Neural progenitor cell (in vitro differentiated cells): Measurements from ENCODE around the gene TIAL1. TPM values are rescaled to one million over a fixed set of nuclear protein-coding genes. Genes with fewer than 3 reads are reported as not detected.
"Not testable (repeated sequence)": the region's sequence is repeated elsewhere in the genome, so short reads cannot be mapped to it uniquely, and the experiment has no call there.

Experiments used
- DNase-seq: peaks from one replicate; pipeline ENCODE4 v3.0.0-alpha.2; 2016; ENCODE audit warnings: low spot score
- H2AFZ ChIP-seq: fragments of 200-600 bp; sonication (generic); replicated peaks from 2 replicates; pipeline ENCODE4 v1.6.1; 2016; ENCODE audit warnings: antibody characterized with exemption
- H3F3A ChIP-seq: fragments of 200-600 bp; sonication (generic); 2 replicates; pipeline ENCODE4 v1.6.1; 2016; ENCODE audit warnings: antibody characterized with exemption, low read depth
- H3K27ac ChIP-seq: fragments of 200-600 bp; sonication (generic); 2 replicates; pipeline ENCODE4 v1.5.1; 2016; ENCODE audit warnings: mild to moderate bottlenecking
- H3K27me3 ChIP-seq: fragments of 200-600 bp; sonication (generic); 2 replicates; pipeline ENCODE4 v1.6.1; 2016; ENCODE audit warnings: mild to moderate bottlenecking, moderate library complexity
- H3K36me3 ChIP-seq: fragments of 200-600 bp; sonication (generic); 2 replicates; pipeline ENCODE4 v1.5.1; 2016
- H3K4me1 ChIP-seq: fragments of 200-600 bp; sonication (generic); 2 replicates; pipeline ENCODE4 v1.6.1; 2016; ENCODE audit warnings: mixed run types
- H3K4me2 ChIP-seq: fragments of 200-600 bp; sonication (generic); 2 replicates; pipeline ENCODE4 v1.6.1; 2016
- H3K4me3 ChIP-seq: fragments of 200-600 bp; sonication (generic); 2 replicates; pipeline ENCODE4 v1.5.1; 2016
- H3K79me2 ChIP-seq: fragments of 200-600 bp; sonication (generic); 2 replicates; pipeline ENCODE4 v1.6.1; 2016; ENCODE audit warnings: low read depth
- H3K9ac ChIP-seq: fragments of 200-600 bp; sonication (generic); 2 replicates; pipeline ENCODE4 v1.6.1; 2016
- H3K9me3 ChIP-seq: fragments of 200-600 bp; sonication (generic); 2 replicates; pipeline ENCODE4 v1.5.1; 2016; ENCODE audit warnings: low read depth
- H4K20me1 ChIP-seq: fragments of 200-600 bp; sonication (generic); 2 replicates; pipeline ENCODE4 v1.6.1; 2016; ENCODE audit warnings: low read depth
- H3K27ac Mint-ChIP-seq: 3 replicates; pipeline ENCODE4 v1.8.0; 2021; ENCODE audit warnings: mixed read lengths
- H3K27me3 Mint-ChIP-seq: 2 replicates; pipeline ENCODE4 v1.8.0; 2022; ENCODE audit warnings: low read depth, mild to moderate bottlenecking, inconsistent platforms, moderate library complexity, mixed read lengths; ENCODE audit not compliant: insufficient read depth
- H3K36me3 Mint-ChIP-seq: 3 replicates; pipeline ENCODE4 v1.8.0; 2021; ENCODE audit warnings: mixed read lengths
- H3K4me1 Mint-ChIP-seq: 3 replicates; pipeline ENCODE4 v1.8.0; 2021; ENCODE audit warnings: mixed read lengths
- H3K4me3 Mint-ChIP-seq: 3 replicates; pipeline ENCODE4 v1.8.0; 2021; ENCODE audit warnings: mild to moderate bottlenecking, moderate library complexity, mixed read lengths
- H3K9me3 Mint-ChIP-seq: 3 replicates; pipeline ENCODE4 v1.8.0; 2020; ENCODE audit warnings: mixed read lengths
- CTCF ChIP-seq: fragments of 200-600 bp; sonication (generic); IDR thresholded peaks from 2 replicates; pipeline ENCODE4 v1.5.1; 2017; ENCODE audit warnings: antibody characterized with exemption, mild to moderate bottlenecking
- EZH2 ChIP-seq: fragments of 200-600 bp; sonication (generic); IDR thresholded peaks from 2 replicates; pipeline ENCODE4 v1.6.1; 2017; ENCODE audit warnings: antibody characterized with exemption, mild to moderate bottlenecking, moderate library complexity
- EZH2phosphoT487 ChIP-seq: fragments of 200-600 bp; sonication (generic); IDR thresholded peaks from 2 replicates; pipeline ENCODE4 v1.6.1; 2017; ENCODE audit warnings: antibody characterized with exemption
- total RNA-seq: library from RNA; depleted of rRNA; stranded (reverse); fragments of >200 nt; gene quantifications from 2 replicates; pipeline ENCODE4 v1.2.3, GENCODE V29; 2015; ENCODE audit warnings: low replicate concordance

Gene TIAL1
- total RNA-seq, 1 donor from 2014 or later: 166 TPM

DNA sequence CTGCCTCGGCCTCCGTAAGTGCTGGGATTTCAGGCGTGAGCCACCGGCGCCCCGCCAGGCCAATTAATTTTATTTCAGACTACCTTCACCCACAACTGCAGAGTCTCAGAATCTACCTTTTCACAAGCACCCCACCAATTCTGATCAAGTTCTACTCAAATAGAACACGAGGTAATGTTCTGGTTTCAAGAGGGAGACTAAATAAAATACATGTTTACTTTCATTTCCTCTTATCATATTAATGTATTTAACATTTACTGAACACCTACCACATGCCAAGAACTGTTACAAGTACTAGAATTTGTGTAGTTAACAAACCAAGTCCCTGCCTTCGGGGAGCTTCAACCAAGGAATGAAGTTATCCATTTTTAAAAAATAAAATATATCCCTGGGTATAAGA, 28.8 kb downstream of the TIAL1 start:
- Histone ChIP-seq H3K27me3 (no peaks in the 10 kb centered on the region), H3K27ac (no peak overlapping the region), H3K79me2 (no peaks in the 10 kb centered on the region), H3K4me2 (no peak overlapping the region), H3K4me1 (no peaks in the 10 kb centered on the region), H4K20me1 (no peaks in the 10 kb centered on the region), H3K36me3 (no peaks in the 10 kb centered on the region), H3K9ac (no peak overlapping the region), H3F3A (peaks cover 14% of the 10 kb centered on the region), H3K4me3 (no peak overlapping the region), H2AFZ (no peak overlapping the region), H3K9me3 (no peaks in the 10 kb centered on the region)
- peaks cover 9% of the 10 kb centered on the region for H3K4me1 Mint-ChIP-seq
- peaks cover 8% of the 10 kb centered on the region for H3K27me3 Mint-ChIP-seq
- H3K36me3 Mint-ChIP-seq: peaks cover 7% of the 10 kb centered on the region
- H3K27ac Mint-ChIP-seq: no peak overlapping the region
- H3K4me3 Mint-ChIP-seq: no peak overlapping the region
- DNase-seq: no peak
- no peak for TF ChIP-seq EZH2phosphoT487
- no peaks in the 10 kb centered on the region for H3K9me3 Mint-ChIP-seq

- Mint-ChIP-seq H3K27ac (no peak overlapping the region), H3K4me3 (no peak overlapping the region), H3K36me3 (no peaks in the 10 kb centered on the region), H3K9me3 (peaks cover 3% of the 10 kb centered on the region), H3K4me1 (no peaks in the 10 kb centered on the region), H3K27me3 (peaks cover 10% of the 10 kb centered on the region)
- no peak for TF ChIP-seq EZH2
- TF ChIP-seq CTCF: no peak
- no peak for TF ChIP-seq EZH2phosphoT487
- Histone ChIP-seq H3K9ac (no peak overlapping the region), H2AFZ (no peak overlapping the region), H3K4me2 (no peak overlapping the region), H4K20me1 (no peaks in the 10 kb centered on the region), H3K27me3 (no peaks in the 10 kb centered on the region), H3K36me3 (no peaks in the 10 kb centered on the region), H3K4me3 (no peak overlapping the region), H3F3A (no peaks in the 10 kb centered on the region), H3K9me3 (no peaks in the 10 kb centered on the region), H3K4me1 (no peaks in the 10 kb centered on the region), H3K27ac (no peak overlapping the region), H3K79me2 (no peaks in the 10 kb centered on the region)
- DNase-seq: no peak
Observed at GRCh38 chr10:119562097-119562496, 34.7 kb downstream of the TIAL1 start.

GRCh38 chr10:119559511-119559910, 37.3 kb downstream of the TIAL1 start:
- not testable (repeated sequence) for H3K4me1 ChIP-seq, H3F3A ChIP-seq, H3K27me3 ChIP-seq, H3K9me3 Mint-ChIP-seq, H3K27ac Mint-ChIP-seq, H3K4me2 ChIP-seq, H3K27me3 Mint-ChIP-seq, H3K36me3 ChIP-seq, H2AFZ ChIP-seq, H4K20me1 ChIP-seq, H3K4me3 ChIP-seq, H3K36me3 Mint-ChIP-seq, H3K79me2 ChIP-seq, DNase-seq, H3K4me3 Mint-ChIP-seq, H3K9me3 ChIP-seq, H3K4me1 Mint-ChIP-seq, H3K9ac ChIP-seq, H3K27ac ChIP-seq

- DNase-seq, H3K9ac ChIP-seq, H3K9me3 ChIP-seq, H3K79me2 ChIP-seq, H3K4me1 ChIP-seq, H3K4me3 ChIP-seq, H3K4me1 Mint-ChIP-seq, H4K20me1 ChIP-seq, H3K4me3 Mint-ChIP-seq, H3F3A ChIP-seq, H3K36me3 ChIP-seq, H3K27ac ChIP-seq, H3K4me2 ChIP-seq, H3K27me3 ChIP-seq, H3K9me3 Mint-ChIP-seq, H2AFZ ChIP-seq, H3K36me3 Mint-ChIP-seq, H3K27ac Mint-ChIP-seq: not testable (repeated sequence)
- H3K27me3 Mint-ChIP-seq: peaks cover 10% of the 10 kb centered on the region
Observed at GRCh38 chr10:119556081-119556480, 40.7 kb downstream of the TIAL1 start.

GRCh38 chr10:119555178-119555784, 41.5 kb downstream of the TIAL1 start:
- H3K9me3 Mint-ChIP-seq: peaks cover 3% of the 10 kb centered on the region
- H3K36me3 Mint-ChIP-seq: no peaks in the 10 kb centered on the region
- H3K27ac Mint-ChIP-seq: no peak overlapping the region
- Histone ChIP-seq H3K79me2 (no peaks in the 10 kb centered on the region), H2AFZ (no peak overlapping the region), H3K27me3 (no peaks in the 10 kb centered on the region), H3K4me1 (no peaks in the 10 kb centered on the region), H4K20me1 (no peaks in the 10 kb centered on the region), H3K9me3 (no peaks in the 10 kb centered on the region), H3K4me2 (no peak overlapping the region), H3K4me3 (no peak overlapping the region), H3F3A (no peaks in the 10 kb centered on the region), H3K9ac (no peak overlapping the region), H3K27ac (no peak overlapping the region), H3K36me3 (no peaks in the 10 kb centered on the region)
- no peak for DNase-seq
- no peak for TF ChIP-seq EZH2phosphoT487
- TF ChIP-seq CTCF: no peak
- H3K27me3 Mint-ChIP-seq: peaks cover 14% of the 10 kb centered on the region
- H3K4me3 Mint-ChIP-seq: no peak overlapping the region
- no peaks in the 10 kb centered on the region for H3K4me1 Mint-ChIP-seq
